HG03280 (cell line): Measurements from ENCODE around the gene ZC3H10.
"Not testable (repeated sequence)": the region's sequence is repeated elsewhere in the genome, so short reads cannot be mapped to it uniquely, and the experiment has no call there.

Source experiments
- ATAC-seq: cut with Tn5 transposase; IDR thresholded peaks from one replicate; pipeline ENCODE4 v1.9.1; 2021; ENCODE audit warnings: mild to moderate bottlenecking, moderate library complexity; ENCODE audit not compliant: unreplicated experiment

The ZC3H10 gene

GRCh38 chr12:56152756-56153677 lies 35.0 kb downstream of the ZC3H10 start:
- ATAC-seq = no peak

DNA sequence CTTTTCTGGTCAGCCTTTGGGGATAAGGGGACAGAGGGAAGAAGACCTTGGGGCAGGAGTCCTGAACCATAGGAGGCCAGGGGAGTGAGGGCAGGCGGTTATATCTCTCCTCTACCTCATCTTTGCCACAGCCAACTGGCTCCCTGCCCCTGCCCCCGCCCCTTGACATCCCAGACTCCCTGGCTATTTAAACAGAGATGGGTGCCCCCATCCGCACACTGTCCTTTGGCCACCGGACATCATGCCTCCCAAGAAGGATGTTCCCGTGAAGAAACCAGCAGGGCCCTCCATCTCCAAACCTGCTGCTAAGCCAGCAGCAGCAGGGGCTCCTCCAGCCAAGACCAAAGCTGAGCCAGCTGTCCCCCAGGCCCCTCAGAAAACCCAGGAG lies 35.6 kb downstream of the ZC3H10 start:
- ATAC-seq = no peak

- no peak for ATAC-seq
These were observed 36.2 kb downstream of the ZC3H10 start for GRCh38 chr12:56154246-56154771.

GRCh38 chr12:56154818-56155217 lies 36.8 kb downstream of the ZC3H10 start:
- no peak for ATAC-seq

DNA sequence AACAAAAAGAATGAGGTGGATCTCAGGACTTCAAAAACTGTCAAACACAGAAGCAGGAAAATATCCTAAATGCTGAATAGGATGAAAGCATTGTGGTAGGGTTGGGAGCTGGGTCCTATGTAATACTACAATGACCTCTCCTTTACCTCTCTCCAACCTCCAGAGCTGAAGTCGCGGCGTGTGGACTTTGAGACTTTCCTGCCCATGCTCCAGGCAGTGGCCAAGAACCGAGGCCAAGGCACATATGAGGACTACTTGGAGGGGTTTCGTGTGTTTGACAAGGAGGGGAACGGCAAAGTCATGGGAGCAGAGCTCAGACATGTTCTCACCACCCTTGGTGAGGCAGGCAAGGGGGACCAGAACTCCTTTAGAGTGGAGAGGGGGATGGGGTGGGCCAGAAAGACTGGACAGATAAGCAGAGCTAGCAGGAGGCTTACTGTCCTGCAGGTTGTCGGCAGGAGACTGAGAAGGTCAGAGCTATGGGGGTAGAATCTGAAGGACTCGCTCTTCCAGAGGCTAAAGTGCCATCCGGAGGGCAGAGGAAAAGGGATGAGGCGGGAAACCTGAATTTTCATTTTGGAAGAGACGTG lies 37.3 kb downstream of the ZC3H10 start:
- ATAC-seq = no peak

GRCh38 chr12:56156464-56157200 lies 38.6 kb downstream of the ZC3H10 start:
- not testable (repeated sequence) for ATAC-seq

GRCh38 chr12:56157201-56158028 lies 39.3 kb downstream of the ZC3H10 start:
- peak; percentile 43 for ATAC-seq

- peak; percentile 81 for ATAC-seq
These were observed 40.2 kb downstream of the ZC3H10 start, which contains the start of gene MYL6 for GRCh38 chr12:56158029-56158925. MYL6 (plus strand) TSS chr12:56158359; CDS start chr12:56158402, 43 bp downstream.

DNA sequence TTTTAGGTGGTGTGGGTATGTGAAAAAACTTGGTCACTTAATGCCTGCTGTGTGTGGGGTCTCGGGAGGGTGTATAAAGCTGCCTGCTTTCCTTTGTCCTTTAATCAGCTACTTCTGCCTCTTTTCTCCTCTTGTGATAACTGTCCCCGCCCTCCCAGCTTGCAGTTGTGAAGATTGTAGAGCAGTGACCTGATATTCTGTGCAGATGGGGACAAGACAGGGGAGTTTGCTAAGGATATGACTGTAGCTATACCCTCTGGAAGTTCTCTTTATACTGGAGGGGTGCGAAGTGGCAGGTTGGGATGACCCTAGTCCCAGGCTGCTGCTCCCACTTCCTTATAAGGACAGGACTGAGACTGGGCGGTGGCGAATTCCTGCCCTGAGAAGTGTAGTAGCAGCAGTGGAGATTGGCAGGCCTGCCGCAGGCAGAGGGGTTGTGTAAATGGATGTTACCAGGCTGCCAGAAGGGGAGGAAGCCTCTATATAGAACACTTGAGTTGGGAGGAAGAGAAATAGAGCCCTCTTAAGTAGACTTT lies 40.9 kb downstream of the ZC3H10 start:
- ATAC-seq = no peak

DNA sequence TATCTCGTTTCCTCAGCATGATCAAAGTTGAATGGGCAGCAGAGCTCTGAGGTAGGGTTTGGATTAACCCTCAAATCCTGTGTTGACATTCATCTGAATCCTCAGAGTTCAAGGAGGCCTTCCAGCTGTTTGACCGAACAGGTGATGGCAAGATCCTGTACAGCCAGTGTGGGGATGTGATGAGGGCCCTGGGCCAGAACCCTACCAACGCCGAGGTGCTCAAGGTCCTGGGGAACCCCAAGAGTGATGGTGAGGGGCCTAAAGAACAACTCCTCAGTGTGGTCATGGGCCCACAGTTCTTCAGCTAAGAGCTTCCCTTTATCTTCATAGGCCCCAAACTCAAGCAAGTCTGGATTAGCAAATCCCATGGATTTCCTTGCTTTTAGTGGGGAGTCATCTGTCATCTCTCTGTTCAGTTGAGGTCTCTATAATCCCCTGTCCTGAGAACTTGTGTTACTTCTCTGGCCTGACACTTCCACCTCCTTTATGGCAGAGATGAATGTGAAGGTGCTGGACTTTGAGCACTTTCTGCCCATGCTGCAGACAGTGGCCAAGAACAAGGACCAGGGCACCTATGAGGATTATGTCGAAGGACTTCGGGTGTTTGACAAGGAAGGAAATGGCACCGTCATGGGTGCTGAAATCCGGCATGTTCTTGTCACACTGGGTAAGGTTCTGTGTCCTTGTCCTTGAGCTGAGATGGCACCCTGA lies 41.6 kb downstream of the ZC3H10 start:
- ATAC-seq = no peak

DNA sequence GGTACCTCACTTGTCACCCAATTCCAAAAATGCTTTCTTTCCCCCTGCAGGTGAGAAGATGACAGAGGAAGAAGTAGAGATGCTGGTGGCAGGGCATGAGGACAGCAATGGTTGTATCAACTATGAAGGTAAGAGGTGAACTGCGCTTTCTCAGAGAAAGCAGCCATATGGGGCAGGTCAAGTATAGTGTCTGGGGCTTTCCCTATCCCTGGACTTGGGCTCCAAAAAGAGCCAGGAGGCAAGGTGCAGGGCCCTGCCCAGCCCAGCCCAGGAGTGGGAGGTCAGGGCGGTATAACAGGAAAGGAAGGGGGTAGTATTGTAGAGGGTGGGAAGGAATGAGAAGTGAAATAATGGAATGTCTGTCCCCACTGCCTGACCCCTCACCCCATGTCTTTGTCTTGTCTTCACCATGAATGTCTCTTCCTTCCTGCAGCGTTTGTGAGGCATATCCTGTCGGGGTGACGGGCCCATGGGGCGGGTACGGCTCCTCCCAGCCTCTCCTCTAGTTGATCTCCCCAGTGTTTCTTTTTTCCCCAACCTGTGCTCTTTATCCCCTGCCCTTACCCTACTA lies 42.2 kb downstream of the ZC3H10 start:
- no peak for ATAC-seq

- ATAC-seq = no peak
These were observed 43.0 kb downstream of the ZC3H10 start for GRCh38 chr12:56160894-56161689.

DNA sequence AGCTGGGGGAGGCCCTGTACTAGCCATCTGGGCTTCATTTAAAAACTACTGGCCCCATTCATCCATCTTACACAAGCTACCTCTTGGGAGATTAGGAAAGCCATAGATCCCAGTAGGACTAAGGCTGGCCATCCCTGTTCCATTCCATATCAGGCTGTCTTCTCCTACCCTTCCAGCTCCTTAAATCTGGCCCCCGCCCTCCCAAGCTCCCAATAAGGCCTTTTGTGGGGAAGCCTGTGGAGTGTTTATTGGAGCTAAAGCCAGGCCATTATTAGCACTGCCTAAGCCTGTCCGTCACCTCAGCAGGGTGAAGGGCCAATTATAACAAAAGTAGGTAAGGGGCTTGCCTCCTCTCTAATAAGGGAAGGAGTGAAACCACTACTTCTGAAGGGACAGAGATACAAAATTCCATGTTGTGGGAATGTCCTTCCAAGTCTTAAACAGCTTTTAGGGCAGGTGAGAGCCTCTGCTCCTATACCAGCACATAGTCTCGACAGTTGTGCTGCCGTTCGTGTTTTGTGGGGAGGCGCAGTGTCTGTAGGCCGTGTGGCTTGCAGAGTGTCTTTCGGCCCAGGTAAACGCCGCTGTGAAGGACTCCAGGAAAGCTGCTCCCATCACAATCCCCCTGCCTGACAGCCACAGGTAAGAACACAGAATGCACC lies 43.8 kb downstream of the ZC3H10 start:
- no peak for ATAC-seq

GRCh38 chr12:56162468-56163290 lies 44.6 kb downstream of the ZC3H10 start:
- no peak for ATAC-seq

- ATAC-seq = no peak
These were observed 45.7 kb downstream of the ZC3H10 start for GRCh38 chr12:56163533-56164344.
